ENCODE measurements around the gene IFNE. TPM values are rescaled to one million over a fixed set of nuclear protein-coding genes. Genes with fewer than 3 reads are reported as not detected.
"Not testable (repeated sequence)": the region's sequence is repeated elsewhere in the genome, so short reads cannot be mapped to it uniquely, and the experiment has no call there.

The IFNE gene
- total and polyA plus RNA-seq, 12 donors = not detected

- TF ChIP-seq CTCF (IDR thresholded peaks at IDR 0.05) (no peak), POLR2A (IDR thresholded peaks at IDR 0.05) (no peak)
- H3K27ac ChIP-seq = no peak overlapping the region
- no peaks in the 10 kb centered on the region for H3K27me3 ChIP-seq
- H3K4me1 ChIP-seq (replicated peaks in 1 of 2) = no peaks in the 10 kb centered on the region
- intact Hi-C loops (cut with DNase I) = no loop called here
- no peak overlapping the region for H3K4me3 ChIP-seq
- no peaks in the 10 kb centered on the region for H3K9me3 ChIP-seq (replicated peaks in 1 of 3)
- no peaks in the 10 kb centered on the region for H3K36me3 ChIP-seq (replicated peaks in 1 of 2)
- WGBS, 4 donors = 62 to 76% (median 68%) methylated on average over 4 of the region's 4 CpGs
- no peak for DNase-seq
Measured at GRCh38 chr9:21450733-21451394, 31.2 kb downstream of the IFNE start.

- H3K36me3 ChIP-seq (replicated peaks in 1 of 2); H3K9me3 ChIP-seq (replicated peaks in 1 of 3); H3K4me3 ChIP-seq; H3K27me3 ChIP-seq; H3K4me1 ChIP-seq (replicated peaks in 1 of 2); H3K27ac ChIP-seq; DNase-seq; intact Hi-C loops (cut with DNase I): not testable (repeated sequence)
- 59 to 89% (median 72%) methylated on average over 5 of the region's 5 CpGs for WGBS, 4 donors
Measured at GRCh38 chr9:21449312-21449711, 32.8 kb downstream of the IFNE start.

GRCh38 chr9:21443849-21444625, 38.1 kb downstream of the IFNE start:
- Histone ChIP-seq H3K27me3 (no peaks in the 10 kb centered on the region), H3K4me1 (replicated peaks in 1 of 2) (no peaks in the 10 kb centered on the region), H3K27ac (no peak overlapping the region), H3K9me3 (replicated peaks in 1 of 3) (no peaks in the 10 kb centered on the region), H3K36me3 (replicated peaks in 1 of 2) (no peaks in the 10 kb centered on the region), H3K4me3 (no peak overlapping the region)
- intact Hi-C loops (cut with DNase I) = no loop called here
- TF ChIP-seq POLR2A (IDR thresholded peaks at IDR 0.05) = no peak
- no peak for TF ChIP-seq CTCF (IDR thresholded peaks at IDR 0.05)
- no peak for DNase-seq
- WGBS, 4 donors = 72 to 85% (median 75%) methylated on average over 4 of the region's 4 CpGs

- Histone ChIP-seq H3K27me3 (no peaks in the 10 kb centered on the region), H3K36me3 (replicated peaks in 1 of 2) (no peaks in the 10 kb centered on the region), H3K27ac (no peak within 1 kb of the TSS), H3K9me3 (replicated peaks in 1 of 3) (no peaks in the 10 kb centered on the region), H3K4me1 (replicated peaks in 1 of 2) (no peaks in the 10 kb centered on the region), H3K4me3 (no peak within 1 kb of the TSS)
- DNase-seq = no peak
- no peak for TF ChIP-seq CTCF (IDR thresholded peaks at IDR 0.05)
- TF ChIP-seq POLR2A (IDR thresholded peaks at IDR 0.05) = no peak
- intact Hi-C loops (cut with DNase I) = no loop called here
- 77 to 86% (median 85%) methylated on average over 4 of the region's 4 CpGs for WGBS, 4 donors
Measured at GRCh38 chr9:21440139-21440538, 42.0 kb downstream of the IFNE start, which contains the start of gene IFNA1. TSS of gene IFNA1 (plus strand) at chr9:21440439. CDS start at chr9:21440508, 69 bp downstream.

- 47 to 77% (median 73%) methylated on average over 7 of the region's 7 CpGs for WGBS, 4 donors
- DNase-seq; H3K27me3 ChIP-seq; H3K27ac ChIP-seq; H3K36me3 ChIP-seq (replicated peaks in 1 of 2); intact Hi-C loops (cut with DNase I); H3K4me3 ChIP-seq; H3K9me3 ChIP-seq (replicated peaks in 1 of 3); H3K4me1 ChIP-seq (replicated peaks in 1 of 2): not testable (repeated sequence)
Measured at GRCh38 chr9:21435015-21435383, 47.1 kb downstream of the IFNE start.
